GM12874 (cell line): Measurements from ENCODE around the gene CCDC180.

ENCODE experiments used
- TF ChIP-seq, protein P1 (sequence below): IDR thresholded peaks from 2 replicates; pipeline ENCODE4 v1.5.1; 2011; ENCODE audit warnings: low read depth, mild to moderate bottlenecking, control low read depth, low read length, moderate library complexity; ENCODE audit not compliant: insufficient read depth

CCDC180 gene

GRCh38 chr9:97312556-97312955, 5.1 kb downstream of the CCDC180 start:
- TF ChIP-seq, protein P1, sequence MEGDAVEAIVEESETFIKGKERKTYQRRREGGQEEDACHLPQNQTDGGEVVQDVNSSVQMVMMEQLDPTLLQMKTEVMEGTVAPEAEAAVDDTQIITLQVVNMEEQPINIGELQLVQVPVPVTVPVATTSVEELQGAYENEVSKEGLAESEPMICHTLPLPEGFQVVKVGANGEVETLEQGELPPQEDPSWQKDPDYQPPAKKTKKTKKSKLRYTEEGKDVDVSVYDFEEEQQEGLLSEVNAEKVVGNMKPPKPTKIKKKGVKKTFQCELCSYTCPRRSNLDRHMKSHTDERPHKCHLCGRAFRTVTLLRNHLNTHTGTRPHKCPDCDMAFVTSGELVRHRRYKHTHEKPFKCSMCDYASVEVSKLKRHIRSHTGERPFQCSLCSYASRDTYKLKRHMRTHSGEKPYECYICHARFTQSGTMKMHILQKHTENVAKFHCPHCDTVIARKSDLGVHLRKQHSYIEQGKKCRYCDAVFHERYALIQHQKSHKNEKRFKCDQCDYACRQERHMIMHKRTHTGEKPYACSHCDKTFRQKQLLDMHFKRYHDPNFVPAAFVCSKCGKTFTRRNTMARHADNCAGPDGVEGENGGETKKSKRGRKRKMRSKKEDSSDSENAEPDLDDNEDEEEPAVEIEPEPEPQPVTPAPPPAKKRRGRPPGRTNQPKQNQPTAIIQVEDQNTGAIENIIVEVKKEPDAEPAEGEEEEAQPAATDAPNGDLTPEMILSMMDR: no peak

GRCh38 chr9:97313243-97313642, 5.8 kb downstream of the CCDC180 start:
- TF ChIP-seq, protein P1: no peak

GRCh38 chr9:97313746-97314145, 6.3 kb downstream of the CCDC180 start:
- TF ChIP-seq, protein P1: no peak

GRCh38 chr9:97314503-97314902, 7.0 kb downstream of the CCDC180 start:
- TF ChIP-seq, protein P1: no peak

GRCh38 chr9:97315550-97315949, 8.1 kb downstream of the CCDC180 start:
- TF ChIP-seq, protein P1: no peak

GRCh38 chr9:97316904-97317303, 9.4 kb downstream of the CCDC180 start:
- TF ChIP-seq, protein P1: no peak

DNA sequence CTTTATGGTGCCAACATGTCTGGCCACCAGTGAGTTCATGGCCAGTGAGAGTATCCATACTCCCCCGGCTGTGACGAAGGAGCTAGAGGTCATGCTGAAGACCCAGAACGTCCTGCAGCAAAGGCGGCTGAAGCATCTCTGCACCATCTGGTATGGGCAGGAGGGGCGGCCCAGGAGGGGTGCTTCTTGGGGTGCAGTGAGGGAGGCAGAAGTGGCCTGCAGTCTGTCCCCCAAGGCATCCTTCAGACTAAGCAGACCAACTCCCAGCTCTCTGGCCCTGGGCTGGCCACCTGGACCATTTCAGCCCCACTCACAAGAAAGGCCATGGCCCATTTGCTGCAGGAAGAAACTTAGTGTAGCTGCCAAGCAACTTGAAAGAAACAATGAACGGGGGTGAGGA, 11.0 kb downstream of the CCDC180 start:
- TF ChIP-seq, protein P1: no peak

DNA sequence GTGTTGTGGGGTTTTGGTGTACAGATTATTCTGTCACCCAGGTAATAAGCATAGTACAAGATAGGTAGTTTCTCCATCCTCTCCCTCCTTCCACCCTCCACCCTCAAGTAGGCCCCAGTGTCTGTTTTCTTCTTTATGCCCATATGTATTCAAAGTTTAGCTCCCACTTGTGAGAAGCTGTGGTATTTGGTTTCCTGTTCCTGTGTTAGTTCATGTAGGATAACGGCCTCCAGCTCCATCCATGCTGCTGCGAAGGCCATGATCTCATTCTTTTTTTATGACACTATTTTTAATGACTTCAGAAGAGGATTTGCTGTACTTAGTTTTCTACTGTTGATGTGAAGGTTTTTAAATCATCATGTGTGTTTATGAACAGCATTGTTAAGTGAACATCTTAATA, 11.9 kb downstream of the CCDC180 start:
- TF ChIP-seq, protein P1: no peak
